Astrocyte (in vitro differentiated cells and primary cell): ENCODE data around the gene SH3BGRL2. TPM values are rescaled to one million over a fixed set of nuclear protein-coding genes. Genes with fewer than 3 reads are reported as not detected.

ENCODE experiments used
- DNase-seq: peaks from one replicate; pipeline ENCODE4 v3.0.0-alpha.2; 2010; ENCODE audit warnings: low read depth
- FAIRE-seq: peaks from 2 replicates; lab custom pipeline; 2011; peaks lifted over from hg19 to GRCh38; lab: Jason Lieb, UNC
- H2AFZ ChIP-seq: 2 replicates; pipeline ENCODE4 v1.6.0; 2012; ENCODE audit warnings: low read depth, low read length, inconsistent platforms
- H3K27ac ChIP-seq: 2 replicates; pipeline ENCODE4 v1.5.1; 2011; ENCODE audit warnings: low read depth, low read length, inconsistent platforms
- H3K27me3 ChIP-seq: 2 replicates; pipeline ENCODE4 v1.6.0; 2011; ENCODE audit warnings: low read length, inconsistent platforms; ENCODE audit not compliant: insufficient read depth
- H3K36me3 ChIP-seq: 2 replicates; pipeline ENCODE4 v1.5.1; 2011; ENCODE audit warnings: low read length, inconsistent platforms; ENCODE audit not compliant: insufficient read depth
- H3K4me1 ChIP-seq: 2 replicates; pipeline ENCODE4 v1.5.1; 2011; ENCODE audit warnings: low read length, inconsistent platforms; ENCODE audit not compliant: insufficient read depth
- H3K4me2 ChIP-seq: 2 replicates; pipeline ENCODE4 v1.6.0; 2012; ENCODE audit warnings: low read length, inconsistent platforms
- H3K4me3 ChIP-seq: 2 replicates; pipeline ENCODE4 v1.5.1; 2011; ENCODE audit warnings: low read depth, mild to moderate bottlenecking, low read length, inconsistent platforms; ENCODE audit not compliant: insufficient read depth
- H3K79me2 ChIP-seq: 2 replicates; pipeline ENCODE4 v1.6.0; 2012; ENCODE audit warnings: mild to moderate bottlenecking, low read length, inconsistent platforms; ENCODE audit not compliant: insufficient read depth
- H3K9ac ChIP-seq: 2 replicates; pipeline ENCODE4 v1.6.0; 2012; ENCODE audit warnings: mild to moderate bottlenecking, low read length, inconsistent platforms
- H3K9me3 ChIP-seq: 2 replicates; pipeline ENCODE4 v1.5.1; 2012; ENCODE audit warnings: low read depth, mild to moderate bottlenecking, low read length, inconsistent platforms; ENCODE audit not compliant: insufficient read depth
- H4K20me1 ChIP-seq: 2 replicates; pipeline ENCODE4 v1.6.0; 2012; ENCODE audit warnings: low read length, inconsistent platforms; ENCODE audit not compliant: insufficient read depth
- H3K27ac Mint-ChIP-seq: one replicate; pipeline ENCODE4 v1.8.0; 2021; ENCODE audit warnings: mild to moderate bottlenecking, mixed read lengths; ENCODE audit not compliant: unreplicated experiment
- H3K27me3 Mint-ChIP-seq: one replicate; pipeline ENCODE4 v1.8.0; 2021; ENCODE audit warnings: low read depth, mixed read lengths; ENCODE audit not compliant: unreplicated experiment
- H3K36me3 Mint-ChIP-seq: one replicate; pipeline ENCODE4 v1.8.0; 2021; ENCODE audit warnings: low read depth, mixed read lengths; ENCODE audit not compliant: unreplicated experiment
- H3K4me1 Mint-ChIP-seq: one replicate; pipeline ENCODE4 v1.8.0; 2021; ENCODE audit warnings: low read depth, mixed read lengths; ENCODE audit not compliant: unreplicated experiment
- H3K4me3 Mint-ChIP-seq: one replicate; pipeline ENCODE4 v1.8.0; 2021; ENCODE audit warnings: mild to moderate bottlenecking, moderate library complexity, mixed read lengths; ENCODE audit not compliant: unreplicated experiment
- H3K9me3 Mint-ChIP-seq: one replicate; pipeline ENCODE4 v1.8.0; 2021; ENCODE audit warnings: mild to moderate bottlenecking, mixed read lengths; ENCODE audit not compliant: unreplicated experiment
- CTCF ChIP-seq: IDR thresholded peaks from 2 replicates; pipeline ENCODE4 v1.5.1; 2011; ENCODE audit warnings: low read depth, mild to moderate bottlenecking, inconsistent platforms, low read length, moderate library complexity; ENCODE audit not compliant: insufficient read depth
- EZH2 ChIP-seq: IDR thresholded peaks from 2 replicates; pipeline ENCODE4 v1.6.1; 2012; ENCODE audit warnings: mild to moderate bottlenecking, low read length, inconsistent platforms; ENCODE audit not compliant: insufficient read depth
- total RNA-seq: library from RNA; stranded (reverse); gene quantifications from 2 replicates; pipeline ENCODE4 v1.2.1, GENCODE V29; 2021

SH3BGRL2 gene
- total RNA-seq, 1 donor from 2014 or later = 15.9 TPM

GRCh38 chr6:79625746-79626145 is 5.4 kb upstream of the SH3BGRL2 start:
- Mint-ChIP-seq H3K27me3 (peaks cover 9% of the 10 kb centered on the region), H3K4me3 (no peak overlapping the region), H3K36me3 (no peaks in the 10 kb centered on the region), H3K4me1 (no peaks in the 10 kb centered on the region), H3K9me3 (peaks cover 2% of the 10 kb centered on the region), H3K27ac (no peak overlapping the region)
- H3K36me3 ChIP-seq = no peaks in the 10 kb centered on the region
- no peaks in the 10 kb centered on the region for H3K79me2 ChIP-seq
- no peak for DNase-seq
- H4K20me1 ChIP-seq = no peaks in the 10 kb centered on the region
- H3K27ac ChIP-seq = no peak overlapping the region
- no peak for FAIRE-seq
- no peaks in the 10 kb centered on the region for H3K9me3 ChIP-seq
- no peak overlapping the region for H3K9ac ChIP-seq
- no peak for TF ChIP-seq CTCF
- TF ChIP-seq EZH2 = no peak
- H3K4me3 ChIP-seq = no peak overlapping the region
- H2AFZ ChIP-seq = no peak overlapping the region
- H3K27me3 ChIP-seq = no peaks in the 10 kb centered on the region
- H3K4me2 ChIP-seq = no peak overlapping the region
- peaks cover 5% of the 10 kb centered on the region for H3K4me1 ChIP-seq

- Histone ChIP-seq H3K36me3 (no peaks in the 10 kb centered on the region), H3K4me1 (peaks cover 6% of the 10 kb centered on the region), H2AFZ (no peak overlapping the region), H4K20me1 (no peaks in the 10 kb centered on the region), H3K79me2 (no peaks in the 10 kb centered on the region), H3K9me3 (no peaks in the 10 kb centered on the region), H3K4me2 (no peak overlapping the region), H3K27me3 (no peaks in the 10 kb centered on the region), H3K27ac (no peak overlapping the region), H3K9ac (no peak overlapping the region), H3K4me3 (no peak overlapping the region)
- H3K4me1 Mint-ChIP-seq = no peaks in the 10 kb centered on the region
- no peak for DNase-seq
- H3K4me3 Mint-ChIP-seq = no peak overlapping the region
- TF ChIP-seq EZH2 (no peak), CTCF (no peak)
- H3K9me3 Mint-ChIP-seq = no peaks in the 10 kb centered on the region
- H3K36me3 Mint-ChIP-seq = no peaks in the 10 kb centered on the region
- no peak overlapping the region for H3K27ac Mint-ChIP-seq
- H3K27me3 Mint-ChIP-seq = peaks cover 7% of the 10 kb centered on the region
- FAIRE-seq = no peak
Measured at GRCh38 chr6:79626811-79627210, 4.3 kb upstream of the SH3BGRL2 start.

- H3K27me3 ChIP-seq = no peaks in the 10 kb centered on the region
- H3K9ac ChIP-seq = no peak overlapping the region
- no peaks in the 10 kb centered on the region for H3K79me2 ChIP-seq
- H3K9me3 ChIP-seq = no peaks in the 10 kb centered on the region
- Mint-ChIP-seq H3K36me3 (no peaks in the 10 kb centered on the region), H3K4me1 (peaks cover 2% of the 10 kb centered on the region), H3K27ac (no peak overlapping the region), H3K9me3 (no peaks in the 10 kb centered on the region), H3K27me3 (peaks cover 7% of the 10 kb centered on the region), H3K4me3 (no peak overlapping the region)
- no peaks in the 10 kb centered on the region for H3K36me3 ChIP-seq
- peaks cover 6% of the 10 kb centered on the region for H3K4me1 ChIP-seq
- H2AFZ ChIP-seq = no peak overlapping the region
- no peak overlapping the region for H3K4me2 ChIP-seq
- DNase-seq (no peak), FAIRE-seq (no peak)
- no peak overlapping the region for H3K4me3 ChIP-seq
- TF ChIP-seq CTCF (no peak), EZH2 (no peak)
- H4K20me1 ChIP-seq = no peaks in the 10 kb centered on the region
- H3K27ac ChIP-seq = no peak overlapping the region
Measured at GRCh38 chr6:79627422-79627821, 3.7 kb upstream of the SH3BGRL2 start.
